Measurements from ENCODE around the gene USF3. TPM values are rescaled to one million over a fixed set of nuclear protein-coding genes. Genes with fewer than 3 reads are reported as not detected.

The USF3 gene
- total and polyA plus RNA-seq, 12 donors: 3.3 to 21.2 (median 15.9) TPM

- Histone ChIP-seq H3K27me3 (no peaks in the 10 kb centered on the region), H3K27ac (no peak overlapping the region), H3K9me3 (no peaks in the 10 kb centered on the region), H3K4me1 (peaks cover 0 to 9% (median 0%) of the 10 kb centered on the region in 9 donors), H3K4me3 (no peak overlapping the region), H3K36me3 (no peaks in the 10 kb centered on the region)
- 71 to 76% methylated on average over 5 of the region's 5 CpGs for WGBS, 2 donors
- no peak for ATAC-seq
- no peak for DNase-seq
- intact Hi-C loops (cut with DNase I): no loop called here
- no peak for TF ChIP-seq CTCF (IDR thresholded peaks at IDR 0.05)
These were observed 89.2 kb downstream of the USF3 start for GRCh38 chr3:113607219-113607596.

- intact Hi-C loops (cut with DNase I): no loop called here
These were observed 89.8 kb downstream of the USF3 start for GRCh38 chr3:113606539-113607218.

GRCh38 chr3:113602836-113603235 is 93.6 kb downstream of the USF3 start:
- no peak overlapping the region for H3K4me3 ChIP-seq
- 89 to 93% methylated on average over 11 of the region's 11 CpGs for WGBS, 2 donors
- intact Hi-C loops (cut with DNase I): no loop called here
- no peaks in the 10 kb centered on the region for H3K9me3 ChIP-seq
- H3K27me3 ChIP-seq: no peaks in the 10 kb centered on the region
- DNase-seq (no peak), ATAC-seq (no peak)
- no peak for TF ChIP-seq CTCF (IDR thresholded peaks at IDR 0.05)
- no peaks in the 10 kb centered on the region for H3K36me3 ChIP-seq
- H3K4me1 ChIP-seq: peaks cover 0 to 9% (median 0%) of the 10 kb centered on the region in 9 donors
- H3K27ac ChIP-seq: no peak overlapping the region

More at GRCh38 chr3:113606539-113607218, 89.8 kb downstream of the USF3 start:
- TF ChIP-seq CTCF (IDR thresholded peaks at IDR 0.05): no peak
- H3K27ac ChIP-seq: no peak overlapping the region
- no peaks in the 10 kb centered on the region for H3K27me3 ChIP-seq
- DNase-seq (no peak), ATAC-seq (no peak)
- H3K4me1 ChIP-seq: peaks cover 0 to 9% (median 0%) of the 10 kb centered on the region in 9 donors
- H3K36me3 ChIP-seq: no peaks in the 10 kb centered on the region
- no peaks in the 10 kb centered on the region for H3K9me3 ChIP-seq
- no peak overlapping the region for H3K4me3 ChIP-seq
- 58 to 59% methylated on average over 8 of the region's 8 CpGs for WGBS, 2 donors

- ATAC-seq (no peak), DNase-seq (no peak)
- TF ChIP-seq CTCF (IDR thresholded peaks at IDR 0.05): no peak
- intact Hi-C loops (cut with DNase I): no loop called here
- no peak overlapping the region for H3K27ac ChIP-seq
- H3K36me3 ChIP-seq: no peaks in the 10 kb centered on the region
- no peaks in the 10 kb centered on the region for H3K9me3 ChIP-seq
- no peak overlapping the region for H3K4me3 ChIP-seq
- peaks cover 0 to 9% (median 0%) of the 10 kb centered on the region in 9 donors for H3K4me1 ChIP-seq
- WGBS, 2 donors: 91 to 93% methylated on average over 2 of the region's 2 CpGs
- H3K27me3 ChIP-seq: no peaks in the 10 kb centered on the region
These were observed 94.2 kb downstream of the USF3 start for GRCh38 chr3:113602256-113602655.

Data from heart right ventricle (tissue), 16 donors.